Coronary artery (tissue), 2 donors: ENCODE measurements around the gene CWC27.

ENCODE experiments used
- DNase-seq: peaks from one replicate; pipeline ENCODE4 v3.0.0-alpha.2; 2017; ENCODE audit warnings: low spot score
- H3K27ac ChIP-seq, 2 donors: fragments of 200-600 bp; sonication (generic); one replicate each; pipeline ENCODE4 v1.5.1; 2016 to 2019
- H3K4me3 ChIP-seq: fragments of 200-600 bp; sonication (generic); 2 replicates; pipeline ENCODE4 v1.5.1; 2016; ENCODE audit warnings: mild to moderate bottlenecking, moderate library complexity
- CTCF ChIP-seq: fragments of 200-600 bp; sonication (generic); IDR thresholded peaks from one replicate; pipeline ENCODE4 v1.5.1; 2019; ENCODE audit warnings: antibody characterized with exemption

CWC27 gene

GRCh38 chr5:64971513-64971912, 202.8 kb downstream of the CWC27 start:
- TF ChIP-seq CTCF = no peak
- Histone ChIP-seq H3K27ac (no peak overlapping the region), H3K4me3 (no peak overlapping the region)
- no peak for DNase-seq

DNA sequence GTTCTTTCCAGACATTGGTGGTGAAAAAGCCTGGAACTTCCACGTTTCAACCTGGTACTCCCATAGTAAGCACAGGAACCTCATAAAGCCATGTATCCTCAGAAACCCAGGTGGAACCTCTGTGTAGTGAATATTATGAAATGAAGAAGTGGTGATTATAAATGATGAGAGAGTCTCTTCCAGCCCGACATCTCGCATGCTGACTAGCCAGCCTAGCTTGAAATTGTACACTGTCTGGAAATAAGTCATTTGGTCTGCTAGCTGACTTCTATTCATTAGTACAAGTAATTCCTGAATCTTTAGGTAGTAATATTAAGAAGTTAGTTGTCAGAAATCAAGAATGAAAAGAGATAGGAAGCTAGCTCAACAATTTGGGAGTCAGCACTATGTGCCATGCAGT, 203.3 kb downstream of the CWC27 start:
- Histone ChIP-seq H3K4me3 (no peak overlapping the region), H3K27ac (no peak overlapping the region)
- no peak for TF ChIP-seq CTCF
- no peak for DNase-seq

GRCh38 chr5:64972591-64972990, 203.9 kb downstream of the CWC27 start:
- no peak for TF ChIP-seq CTCF
- H3K4me3 ChIP-seq = no peak overlapping the region
- no peak for DNase-seq
- no peak overlapping the region for H3K27ac ChIP-seq

GRCh38 chr5:64973215-64973614, 204.5 kb downstream of the CWC27 start:
- TF ChIP-seq CTCF = no peak
- Histone ChIP-seq H3K4me3 (no peak overlapping the region), H3K27ac (peak overlapping the region in 1 of 2 donors; percentile 35)
- DNase-seq = no peak

GRCh38 chr5:64977779-64978178, 209.0 kb downstream of the CWC27 start:
- DNase-seq = no peak
- TF ChIP-seq CTCF = no peak
- H3K4me3 ChIP-seq = no peak overlapping the region
- H3K27ac ChIP-seq = no peak overlapping the region

DNA sequence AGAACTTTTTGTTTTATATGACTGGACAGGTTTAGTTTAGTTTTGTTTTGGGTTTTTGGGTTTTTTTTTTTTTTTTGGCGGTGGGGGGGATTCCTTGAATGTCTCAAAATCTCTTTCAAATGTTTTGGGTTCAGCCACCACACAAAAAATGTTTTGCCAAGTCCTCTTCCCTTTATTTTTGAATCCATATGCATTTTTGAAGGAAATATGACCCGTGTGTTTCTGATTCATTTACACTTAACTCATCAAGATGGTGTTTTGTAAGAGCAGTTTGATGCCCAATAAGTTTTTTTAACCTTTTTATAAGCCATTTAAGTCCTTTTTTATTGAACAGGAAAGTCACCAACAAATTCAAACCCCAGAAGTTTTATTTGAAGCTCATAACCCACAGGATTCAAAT, 209.8 kb downstream of the CWC27 start:
- DNase-seq = no peak
- Histone ChIP-seq H3K27ac (no peak overlapping the region), H3K4me3 (no peak overlapping the region)
- TF ChIP-seq CTCF = no peak

DNA sequence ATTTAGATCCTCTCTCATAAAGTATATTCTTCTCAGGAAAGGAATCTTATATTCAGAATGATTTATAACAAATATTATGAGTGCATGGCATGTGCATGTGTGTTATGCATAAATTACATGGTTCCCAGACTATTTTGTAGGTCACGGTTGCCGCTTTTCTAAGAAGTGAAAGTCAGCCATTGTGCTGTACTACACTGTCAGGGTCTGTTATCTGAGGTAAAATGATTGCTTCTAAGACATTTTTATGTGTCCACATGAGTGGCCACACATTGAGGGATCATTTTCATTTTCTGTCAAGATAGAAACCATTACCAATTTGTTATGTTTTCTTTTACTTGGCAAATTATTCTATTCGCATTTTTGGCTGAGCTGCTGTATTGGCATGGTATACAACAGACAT, 210.8 kb downstream of the CWC27 start:
- no peak for DNase-seq
- no peak for TF ChIP-seq CTCF
- no peak overlapping the region for H3K27ac ChIP-seq
- no peak overlapping the region for H3K4me3 ChIP-seq
